Chondrocyte (in vitro differentiated cells): ENCODE results near the gene PNMA5. TPM values are rescaled to one million over a fixed set of nuclear protein-coding genes. Genes with fewer than 3 reads are reported as not detected.

Experiments
- DNase-seq: peaks from one replicate; pipeline ENCODE4 v3.0.0; 2021; ENCODE audit warnings: mixed read lengths, low spot score
- H3K27ac Mint-ChIP-seq: one replicate; pipeline ENCODE4 v1.8.0; 2021; ENCODE audit warnings: mild to moderate bottlenecking, moderate library complexity, mixed read lengths; ENCODE audit not compliant: unreplicated experiment
- H3K27me3 Mint-ChIP-seq: 2 replicates; pipeline ENCODE4 v1.8.0; 2021; ENCODE audit warnings: low read depth, mixed read lengths
- H3K36me3 Mint-ChIP-seq: 2 replicates; pipeline ENCODE4 v1.8.0; 2021; ENCODE audit warnings: low read depth, mixed read lengths
- H3K4me1 Mint-ChIP-seq: 2 replicates; pipeline ENCODE4 v1.8.0; 2021; ENCODE audit warnings: low read depth, mild to moderate bottlenecking, mixed read lengths
- H3K4me3 Mint-ChIP-seq: one replicate; pipeline ENCODE4 v1.8.0; 2021; ENCODE audit warnings: mild to moderate bottlenecking, moderate library complexity, mixed read lengths; ENCODE audit not compliant: unreplicated experiment
- H3K9me3 Mint-ChIP-seq: 2 replicates; pipeline ENCODE4 v1.8.0; 2021; ENCODE audit warnings: low read depth, mixed read lengths
- CTCF ChIP-seq: fragments of 200-600 bp; sonication (generic); IDR thresholded peaks from 2 replicates; pipeline ENCODE4 v1.5.0; 2021; ENCODE audit warnings: antibody characterized with exemption, mild to moderate bottlenecking, moderate library complexity
- total RNA-seq: library from RNA; stranded (reverse); gene quantifications from 3 replicates; pipeline ENCODE4 v1.2.1, GENCODE V29; 2021

The PNMA5 gene
- total RNA-seq, 1 donor from 2014 or later, result not detected

- no peak for TF ChIP-seq CTCF
- Mint-ChIP-seq H3K4me1 (peaks cover 3% of the 10 kb centered on the region), H3K27me3 (no peaks in the 10 kb centered on the region), H3K36me3 (peaks cover 4% of the 10 kb centered on the region), H3K4me3 (no peak overlapping the region), H3K27ac (no peak overlapping the region), H3K9me3 (no peaks in the 10 kb centered on the region)
- no peak for DNase-seq
Measured at GRCh38 chrX:152950786-152951185, 43.1 kb downstream of the PNMA5 start.

DNA sequence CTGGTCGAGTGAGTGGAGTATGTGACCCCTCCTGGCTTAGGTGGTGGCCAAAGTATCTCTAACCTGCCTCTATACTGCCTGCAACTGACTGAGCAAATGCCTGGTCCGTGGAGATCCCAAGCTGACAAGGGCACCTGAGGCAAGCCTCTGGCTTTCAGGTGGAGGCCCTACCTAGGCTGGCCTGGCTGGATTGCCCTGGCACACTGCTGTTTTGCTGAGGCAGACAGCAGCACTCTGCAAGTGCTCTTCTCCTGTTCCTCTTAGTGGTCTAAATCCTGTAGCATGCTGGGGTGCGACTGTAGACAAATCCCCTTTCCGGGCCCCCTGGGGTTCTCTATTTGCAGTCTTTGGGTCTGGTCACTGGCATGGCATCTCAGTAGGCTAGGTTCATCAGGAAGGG lies 44.8 kb downstream of the PNMA5 start:
- Mint-ChIP-seq H3K9me3 (no peaks in the 10 kb centered on the region), H3K27ac (no peak overlapping the region), H3K4me1 (peaks cover 3% of the 10 kb centered on the region), H3K27me3 (no peaks in the 10 kb centered on the region), H3K36me3 (peaks cover 7% of the 10 kb centered on the region), H3K4me3 (no peak overlapping the region)
- TF ChIP-seq CTCF, result no peak
- DNase-seq, result no peak

- DNase-seq, result peak; percentile 68
- Mint-ChIP-seq H3K4me3 (no peak overlapping the region), H3K36me3 (peaks cover 7% of the 10 kb centered on the region), H3K27me3 (no peaks in the 10 kb centered on the region), H3K9me3 (no peaks in the 10 kb centered on the region), H3K27ac (no peak overlapping the region), H3K4me1 (peaks cover 9% of the 10 kb centered on the region)
- TF ChIP-seq CTCF, result no peak
Measured at GRCh38 chrX:152946681-152947080, 47.2 kb downstream of the PNMA5 start.

GRCh38 chrX:152945021-152945979 lies 48.6 kb downstream of the PNMA5 start:
- Mint-ChIP-seq H3K27ac (no peak overlapping the region), H3K4me1 (peaks cover 14% of the 10 kb centered on the region), H3K9me3 (no peaks in the 10 kb centered on the region), H3K4me3 (no peak overlapping the region), H3K27me3 (no peaks in the 10 kb centered on the region), H3K36me3 (peaks cover 7% of the 10 kb centered on the region)
- no peak for TF ChIP-seq CTCF
- peak; percentile 77 for DNase-seq

GRCh38 chrX:152943826-152944225 lies 50.1 kb downstream of the PNMA5 start:
- no peak for TF ChIP-seq CTCF
- no peak overlapping the region for H3K27ac Mint-ChIP-seq

More at GRCh38 chrX:152943826-152944225, 50.1 kb downstream of the PNMA5 start:
- Mint-ChIP-seq H3K4me1 (peaks cover 14% of the 10 kb centered on the region), H3K4me3 (no peak overlapping the region), H3K36me3 (peaks cover 7% of the 10 kb centered on the region), H3K27me3 (no peaks in the 10 kb centered on the region), H3K9me3 (no peaks in the 10 kb centered on the region)
- DNase-seq, result peak; percentile 53
